HFFc6 (cell line): ENCODE measurements around the gene FAM210A. TPM values are rescaled to one million over a fixed set of nuclear protein-coding genes. Genes with fewer than 3 reads are reported as not detected.

Experiments
- DNase-seq: peaks from one replicate; pipeline ENCODE4 v3.0.0-alpha.2; 2018
- H3K27ac Mint-ChIP-seq: 2 replicates; pipeline ENCODE4 v1.8.0; 2020; ENCODE audit warnings: mild to moderate bottlenecking, mixed read lengths
- H3K27me3 Mint-ChIP-seq: 2 replicates; pipeline ENCODE4 v1.8.0; 2021; ENCODE audit warnings: mild to moderate bottlenecking, moderate library complexity, mixed read lengths; ENCODE audit not compliant: insufficient read depth
- H3K36me3 Mint-ChIP-seq: 2 replicates; pipeline ENCODE4 v1.8.0; 2021; ENCODE audit warnings: low read depth, mixed read lengths
- H3K4me1 Mint-ChIP-seq: 2 replicates; pipeline ENCODE4 v1.8.0; 2020; ENCODE audit warnings: low read depth, mixed read lengths
- H3K4me3 Mint-ChIP-seq: 2 replicates; pipeline ENCODE4 v1.8.0; 2020; ENCODE audit warnings: mild to moderate bottlenecking, moderate library complexity, mixed read lengths
- H3K9me3 Mint-ChIP-seq: 2 replicates; pipeline ENCODE4 v1.8.0; 2020; ENCODE audit warnings: mild to moderate bottlenecking, mixed read lengths
- total RNA-seq, 6 experiments: library from RNA; stranded (reverse); fragmentation: NEBNext Ultra II Directional; extraction: Animal tissue kit (Norgen Biotek cat#: 25700); gene quantifications; 2 replicates in 1 of 6; 3 replicates in 5 of 6; pipeline ENCODE4 v1.2.3, GENCODE V29; 2021
- TF ChIP-seq, protein P1 (sequence below): fragments of 200-600 bp; sonication (generic); IDR thresholded peaks from 2 replicates; pipeline ENCODE4 v1.5.0; 2021; ENCODE audit warnings: antibody characterized with exemption, mild to moderate bottlenecking

The FAM210A gene
- total RNA-seq, 6 experiments from 2014 or later, result 11.5 to 19.7 (median 13.0) TPM

- DNase-seq, result no peak
- H3K36me3 Mint-ChIP-seq, result peaks cover 4% of the 10 kb centered on the region
Observed at GRCh38 chr18:13716916-13717315, 9.4 kb downstream of the FAM210A start.

DNA sequence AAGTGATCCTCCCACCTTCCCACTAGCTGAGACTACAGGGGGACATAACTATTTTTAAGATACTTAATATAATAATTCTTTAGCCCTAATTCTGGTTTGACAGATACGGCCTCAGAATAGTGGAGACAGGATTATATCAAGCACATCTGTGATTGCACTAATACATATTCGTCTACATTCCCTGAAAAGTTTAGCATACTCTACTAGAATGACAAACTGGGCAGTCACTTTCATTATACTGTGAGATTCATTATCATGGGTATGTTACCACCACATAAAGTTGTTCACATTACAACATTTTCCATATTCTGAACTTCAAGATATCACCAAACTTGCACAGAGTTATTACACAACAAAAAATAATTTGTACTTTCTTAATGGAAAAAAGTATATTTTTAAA, 11.0 kb downstream of the FAM210A start:
- Mint-ChIP-seq H3K36me3 (peaks cover 12% of the 10 kb centered on the region), H3K27ac (no peak overlapping the region), H3K9me3 (no peaks in the 10 kb centered on the region; the same call in none of the 2 replicates), H3K27me3 (no peaks in the 10 kb centered on the region; the same call in 1 of the 2 replicates), H3K4me1 (peaks cover 24% of the 10 kb centered on the region), H3K4me3 (no peak overlapping the region)
- TF ChIP-seq, protein P1, sequence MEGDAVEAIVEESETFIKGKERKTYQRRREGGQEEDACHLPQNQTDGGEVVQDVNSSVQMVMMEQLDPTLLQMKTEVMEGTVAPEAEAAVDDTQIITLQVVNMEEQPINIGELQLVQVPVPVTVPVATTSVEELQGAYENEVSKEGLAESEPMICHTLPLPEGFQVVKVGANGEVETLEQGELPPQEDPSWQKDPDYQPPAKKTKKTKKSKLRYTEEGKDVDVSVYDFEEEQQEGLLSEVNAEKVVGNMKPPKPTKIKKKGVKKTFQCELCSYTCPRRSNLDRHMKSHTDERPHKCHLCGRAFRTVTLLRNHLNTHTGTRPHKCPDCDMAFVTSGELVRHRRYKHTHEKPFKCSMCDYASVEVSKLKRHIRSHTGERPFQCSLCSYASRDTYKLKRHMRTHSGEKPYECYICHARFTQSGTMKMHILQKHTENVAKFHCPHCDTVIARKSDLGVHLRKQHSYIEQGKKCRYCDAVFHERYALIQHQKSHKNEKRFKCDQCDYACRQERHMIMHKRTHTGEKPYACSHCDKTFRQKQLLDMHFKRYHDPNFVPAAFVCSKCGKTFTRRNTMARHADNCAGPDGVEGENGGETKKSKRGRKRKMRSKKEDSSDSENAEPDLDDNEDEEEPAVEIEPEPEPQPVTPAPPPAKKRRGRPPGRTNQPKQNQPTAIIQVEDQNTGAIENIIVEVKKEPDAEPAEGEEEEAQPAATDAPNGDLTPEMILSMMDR, result no peak
- DNase-seq, result no peak

More at GRCh38 chr18:13716916-13717315, 9.4 kb downstream of the FAM210A start:
- no peaks in the 10 kb centered on the region; the same call in 1 of the 2 replicates for H3K27me3 Mint-ChIP-seq
- TF ChIP-seq, protein P1, result no peak
- no peaks in the 10 kb centered on the region; the same call in 1 of the 2 replicates for H3K9me3 Mint-ChIP-seq
- no peak overlapping the region for H3K4me3 Mint-ChIP-seq
- no peak overlapping the region for H3K27ac Mint-ChIP-seq
- peaks cover 13% of the 10 kb centered on the region for H3K4me1 Mint-ChIP-seq

GRCh38 chr18:13713455-13714055, 12.8 kb downstream of the FAM210A start:
- TF ChIP-seq, protein P1, result no peak
- no peaks in the 10 kb centered on the region; the same call in 1 of the 2 replicates for H3K27me3 Mint-ChIP-seq
- H3K27ac Mint-ChIP-seq, result no peak overlapping the region
- H3K36me3 Mint-ChIP-seq, result peaks cover 19% of the 10 kb centered on the region
- H3K9me3 Mint-ChIP-seq, result no peaks in the 10 kb centered on the region; the same call in none of the 2 replicates
- H3K4me1 Mint-ChIP-seq, result peaks cover 18% of the 10 kb centered on the region
- no peak overlapping the region for H3K4me3 Mint-ChIP-seq
- DNase-seq, result no peak

DNA sequence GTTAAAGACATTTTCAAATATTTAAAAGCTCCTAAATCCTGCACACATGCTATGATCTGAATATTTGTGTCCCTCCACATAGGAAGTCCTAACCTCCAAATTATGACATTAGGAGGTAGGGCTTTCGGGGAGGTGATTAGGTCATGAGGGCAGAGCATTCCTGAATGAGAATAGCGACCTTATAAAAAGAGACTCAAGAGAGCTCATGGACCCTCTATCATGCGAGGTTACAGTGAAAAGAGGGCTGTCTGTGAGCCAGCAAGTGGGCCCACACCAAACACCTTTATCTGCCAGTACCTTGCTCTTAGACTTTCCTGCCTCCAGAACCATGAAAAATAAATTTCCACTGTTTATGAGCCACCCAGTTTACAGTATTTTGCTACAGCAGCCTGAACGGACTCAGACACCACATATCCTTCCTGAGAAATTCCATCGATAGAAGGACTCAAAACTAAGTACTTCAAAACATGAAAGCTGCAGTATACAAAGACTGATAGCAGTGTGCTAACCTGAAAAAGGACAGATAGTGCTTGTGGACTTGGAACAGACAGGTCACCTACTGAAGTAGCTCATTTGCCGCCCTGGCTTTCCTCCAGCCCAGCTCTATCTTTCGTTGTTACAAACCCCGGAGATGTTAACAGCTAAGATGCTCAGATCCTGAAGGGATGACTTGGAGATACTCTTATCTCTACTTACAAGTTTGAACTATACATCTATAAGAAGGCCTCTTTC, 13.8 kb downstream of the FAM210A start:
- no peak overlapping the region for H3K4me3 Mint-ChIP-seq
- H3K36me3 Mint-ChIP-seq, result peaks cover 24% of the 10 kb centered on the region
- TF ChIP-seq, protein P1, result no peak
- DNase-seq, result no peak
- no peaks in the 10 kb centered on the region; the same call in none of the 2 replicates for H3K9me3 Mint-ChIP-seq
- H3K27ac Mint-ChIP-seq, result no peak overlapping the region
- H3K27me3 Mint-ChIP-seq, result no peaks in the 10 kb centered on the region; the same call in 1 of the 2 replicates
- H3K4me1 Mint-ChIP-seq, result peaks cover 18% of the 10 kb centered on the region

- TF ChIP-seq, protein P1, result no peak
- no peaks in the 10 kb centered on the region; the same call in 1 of the 2 replicates for H3K27me3 Mint-ChIP-seq
- peak; percentile 60 for DNase-seq
- H3K9me3 Mint-ChIP-seq, result peaks cover 4% of the 10 kb centered on the region
- peaks cover 18% of the 10 kb centered on the region for H3K4me1 Mint-ChIP-seq
- peak overlapping the region; percentile 76 for H3K27ac Mint-ChIP-seq
- no peak overlapping the region for H3K4me3 Mint-ChIP-seq
- peaks cover 33% of the 10 kb centered on the region for H3K36me3 Mint-ChIP-seq
Observed at GRCh38 chr18:13710414-13710831, 15.9 kb downstream of the FAM210A start.
